ENCODE results near the gene PTPRH. TPM values are rescaled to one million over a fixed set of nuclear protein-coding genes. Genes with fewer than 3 reads are reported as not detected.

The PTPRH gene
- total RNA-seq, 1 experiment from 2014 or later = 2.3 TPM

DNA sequence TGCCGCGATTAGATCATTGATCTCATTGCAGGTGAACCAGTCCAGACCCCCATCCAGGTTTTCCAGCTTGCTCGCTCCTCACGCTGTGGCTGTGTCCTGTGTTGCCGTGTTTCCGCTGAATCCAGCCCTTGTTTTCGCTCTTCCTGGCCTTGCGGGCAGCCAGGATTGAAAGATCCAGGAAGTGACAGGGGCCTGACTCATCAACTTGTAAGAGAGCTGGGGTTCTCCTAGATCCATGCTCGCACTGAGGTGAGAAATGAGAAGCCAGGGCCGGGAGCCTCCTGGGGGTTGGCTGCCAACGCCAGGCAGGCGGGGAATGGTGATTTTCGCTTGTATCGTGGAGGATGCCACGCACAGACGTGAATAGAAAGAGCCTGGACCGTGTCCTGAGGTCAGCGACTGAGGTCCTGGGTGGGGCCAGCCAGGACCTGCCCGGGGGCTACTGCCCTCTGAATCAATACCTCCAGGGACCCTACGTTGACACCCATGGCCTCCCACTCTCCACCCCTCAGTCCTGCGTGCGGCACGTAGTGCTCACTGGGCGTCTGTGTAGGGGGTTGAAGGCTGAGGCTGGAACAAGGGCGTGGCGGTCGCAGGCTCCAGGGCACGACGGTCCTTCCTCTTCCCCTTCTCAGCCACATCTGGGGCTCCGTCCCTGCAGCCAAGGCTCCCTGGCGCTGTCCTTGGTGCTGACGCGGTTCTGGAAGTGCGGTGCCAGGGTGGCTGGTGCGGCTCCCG is 7.3 kb upstream of the PTPRH start:
- H3K9me3 ChIP-seq = 0 out of 2 replicates have a peak, but pooled peaks cover 4% of the 10 kb centered on the region
- ChIA-PET CTCF (interaction anchor here (0.6 to 1.1 kb wide), 2 partner anchors 43 to 106 kb away, joined by 3 to 12 read pairs; partner anchors contain the start of gene PPP6R1), POLR2A (interaction anchor here (0.5 to 1.7 kb wide), 5 partner anchors 43 to 191 kb away, joined by 3 to 16 read pairs (median 3); partner anchors contain the start of genes HSPBP1, PPP6R1, TMEM238 and UBE2S)
- peak; percentile 93 to 95 for DNase-seq
- Mint-ChIP-seq H3K36me3 (ENCODE audit: insufficient read depth, unreplicated experiment) (peaks cover 43% of the 10 kb centered on the region), H3K4me1 (ENCODE audit: low read depth, unreplicated experiment) (no peaks in the 10 kb centered on the region), H3K27me3 (ENCODE audit: insufficient read depth, unreplicated experiment) (no peaks in the 10 kb centered on the region), H3K4me3 (ENCODE audit: unreplicated experiment) (peak overlapping the region; percentile 90), H3K27ac (ENCODE audit: unreplicated experiment) (peak overlapping the region; percentile 94), H3K9me3 (ENCODE audit: unreplicated experiment) (peaks cover 28% of the 10 kb centered on the region)
- BruUV-seq (replicated peaks) = TSS peak; percentile 69
- H3K27me3 ChIP-seq (replicated peaks; ENCODE audit: control insufficient read depth, insufficient read depth, low read length) = no peaks in the 10 kb centered on the region
- intact Hi-C loops (cut with micrococcal nuclease; ENCODE audit: unreplicated experiment) = loop anchor here (1.0 to 2.0 kb wide), 3 partner anchors 38 to 168 kb away; partner anchors contain the start of genes PPP6R1, RPL28 and TMEM238
- no peaks in the 10 kb centered on the region; the same call in 1 of the 2 replicates for H3K36me3 ChIP-seq (ENCODE audit: control insufficient read depth, insufficient read depth, low read length)
- TF ChIP-seq, protein P1, sequence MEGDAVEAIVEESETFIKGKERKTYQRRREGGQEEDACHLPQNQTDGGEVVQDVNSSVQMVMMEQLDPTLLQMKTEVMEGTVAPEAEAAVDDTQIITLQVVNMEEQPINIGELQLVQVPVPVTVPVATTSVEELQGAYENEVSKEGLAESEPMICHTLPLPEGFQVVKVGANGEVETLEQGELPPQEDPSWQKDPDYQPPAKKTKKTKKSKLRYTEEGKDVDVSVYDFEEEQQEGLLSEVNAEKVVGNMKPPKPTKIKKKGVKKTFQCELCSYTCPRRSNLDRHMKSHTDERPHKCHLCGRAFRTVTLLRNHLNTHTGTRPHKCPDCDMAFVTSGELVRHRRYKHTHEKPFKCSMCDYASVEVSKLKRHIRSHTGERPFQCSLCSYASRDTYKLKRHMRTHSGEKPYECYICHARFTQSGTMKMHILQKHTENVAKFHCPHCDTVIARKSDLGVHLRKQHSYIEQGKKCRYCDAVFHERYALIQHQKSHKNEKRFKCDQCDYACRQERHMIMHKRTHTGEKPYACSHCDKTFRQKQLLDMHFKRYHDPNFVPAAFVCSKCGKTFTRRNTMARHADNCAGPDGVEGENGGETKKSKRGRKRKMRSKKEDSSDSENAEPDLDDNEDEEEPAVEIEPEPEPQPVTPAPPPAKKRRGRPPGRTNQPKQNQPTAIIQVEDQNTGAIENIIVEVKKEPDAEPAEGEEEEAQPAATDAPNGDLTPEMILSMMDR (IDR thresholded peaks at IDR 0.05; ENCODE audit: insufficient read depth in 1 of 2, low read depth in 1 of 2, low read length in 1 of 2, severe bottlenecking in 1 of 2, unreplicated experiment in 1 of 2) = no peak
- H3K4me1 ChIP-seq = 0 out of 2 replicates have a peak, but pooled peaks cover 6% of the 10 kb centered on the region
- H3K4me3 ChIP-seq (ENCODE audit: low read depth, low read length) = peak overlapping the region; percentile 61

DNA sequence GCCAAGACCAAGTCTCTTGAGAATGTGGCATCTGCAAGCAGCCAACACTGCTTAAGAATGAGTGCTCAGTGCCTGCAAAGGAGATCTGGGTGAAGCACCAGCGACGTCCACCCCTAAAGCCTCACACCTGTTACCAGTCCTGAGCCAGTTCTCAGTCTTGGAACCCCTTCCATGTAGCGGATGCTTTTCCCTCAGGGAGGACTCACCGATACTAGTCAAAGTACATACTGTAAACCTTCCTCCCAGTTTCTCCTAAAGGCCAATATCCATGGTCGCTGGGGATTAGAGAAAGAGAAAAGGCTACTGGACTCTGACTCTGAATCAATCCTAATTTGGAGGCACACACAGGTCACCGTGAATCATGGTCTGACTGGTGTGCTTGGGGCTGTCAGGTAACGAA is 4.2 kb upstream of the PTPRH start:
- peaks cover 11% of the 10 kb centered on the region for H3K9me3 Mint-ChIP-seq (ENCODE audit: unreplicated experiment)
- POLR2A ChIA-PET = no interaction called here

DNA sequence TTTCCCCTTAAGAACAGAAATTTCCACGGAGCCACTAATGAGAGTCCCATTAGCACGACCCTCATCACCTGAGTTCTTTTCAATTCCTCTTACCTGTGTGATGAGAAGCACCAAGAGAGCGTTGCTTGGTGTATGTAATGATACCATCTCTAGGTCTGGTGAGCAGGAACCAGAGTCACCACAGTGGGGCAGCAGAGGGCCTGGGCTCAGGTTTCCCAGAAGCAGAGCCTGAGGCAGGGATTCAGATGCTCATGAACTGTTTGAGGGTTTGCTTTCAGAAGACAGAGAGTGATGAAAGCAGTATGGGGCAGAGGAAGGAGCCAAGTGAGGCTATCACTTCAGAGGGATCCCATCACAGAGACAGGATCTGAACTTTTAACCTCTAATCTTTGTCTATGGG is 3.1 kb upstream of the PTPRH start:
- Histone ChIP-seq H3K4me3 (ENCODE audit: low read depth, low read length) (no peak overlapping the region), H3K36me3 (ENCODE audit: control insufficient read depth, insufficient read depth, low read length) (no peaks in the 10 kb centered on the region), H3K9me3 (no peaks in the 10 kb centered on the region), H3K27me3 (replicated peaks; ENCODE audit: control insufficient read depth, insufficient read depth, low read length) (no peaks in the 10 kb centered on the region), H3K4me1 (peaks cover 21% of the 10 kb centered on the region)
- ChIA-PET POLR2A (no interaction called here), CTCF (no interaction called here)
- intact Hi-C loops (cut with micrococcal nuclease; ENCODE audit: unreplicated experiment) = loop anchor here (1.0 kb wide), 4 partner anchors 16 to 206 kb away; partner anchors contain the start of genes HSPBP1, PPP6R1 and TMEM86B
- TF ChIP-seq, protein P1 (IDR thresholded peaks at IDR 0.05; ENCODE audit: insufficient read depth in 1 of 2, low read depth in 1 of 2, low read length in 1 of 2, severe bottlenecking in 1 of 2, unreplicated experiment in 1 of 2) = peak; percentile 78 to 97
- no peak overlapping the region for H3K4me3 Mint-ChIP-seq (ENCODE audit: unreplicated experiment)
- no peak overlapping the region for H3K27ac Mint-ChIP-seq (ENCODE audit: unreplicated experiment)
- BruUV-seq (replicated peaks) = no TSS peak
- H3K9me3 Mint-ChIP-seq (ENCODE audit: unreplicated experiment) = peaks cover 11% of the 10 kb centered on the region
- H3K4me1 Mint-ChIP-seq (ENCODE audit: low read depth, unreplicated experiment) = peaks cover 12% of the 10 kb centered on the region
- DNase-seq = peak; percentile 88 to 90
- no peaks in the 10 kb centered on the region for H3K27me3 Mint-ChIP-seq (ENCODE audit: insufficient read depth, unreplicated experiment)
- peaks cover 18% of the 10 kb centered on the region for H3K36me3 Mint-ChIP-seq (ENCODE audit: insufficient read depth, unreplicated experiment)

More for the DNA sequence above, 4.2 kb upstream of the PTPRH start:
- H3K27ac Mint-ChIP-seq (ENCODE audit: unreplicated experiment) = no peak overlapping the region
- no peaks in the 10 kb centered on the region for H3K9me3 ChIP-seq
- no peaks in the 10 kb centered on the region for H3K27me3 Mint-ChIP-seq (ENCODE audit: insufficient read depth, unreplicated experiment)
- H3K4me1 Mint-ChIP-seq (ENCODE audit: low read depth, unreplicated experiment) = peaks cover 12% of the 10 kb centered on the region
- TF ChIP-seq, protein P1 (IDR thresholded peaks at IDR 0.05; ENCODE audit: insufficient read depth in 1 of 2, low read depth in 1 of 2, low read length in 1 of 2, severe bottlenecking in 1 of 2, unreplicated experiment in 1 of 2) = no peak
- CTCF ChIA-PET = no interaction called here
- no peak overlapping the region for H3K4me3 Mint-ChIP-seq (ENCODE audit: unreplicated experiment)
- H3K36me3 Mint-ChIP-seq (ENCODE audit: insufficient read depth, unreplicated experiment) = peaks cover 18% of the 10 kb centered on the region
- intact Hi-C loops (cut with micrococcal nuclease; ENCODE audit: unreplicated experiment) = no loop called here
- no peak for DNase-seq
- no TSS peak for BruUV-seq (replicated peaks)
- H3K27me3 ChIP-seq (replicated peaks; ENCODE audit: control insufficient read depth, insufficient read depth, low read length) = no peaks in the 10 kb centered on the region
- H3K4me3 ChIP-seq (ENCODE audit: low read depth, low read length) = no peak overlapping the region
- H3K36me3 ChIP-seq (ENCODE audit: control insufficient read depth, insufficient read depth, low read length) = no peaks in the 10 kb centered on the region
- H3K4me1 ChIP-seq = peaks cover 25% of the 10 kb centered on the region

Measured in Caco-2 (cell line).